Measurements from ENCODE around the gene APAF1. TPM values are rescaled to one million over a fixed set of nuclear protein-coding genes. Genes with fewer than 3 reads are reported as not detected.

APAF1 gene
- total RNA-seq, 1 donor from 2014 or later = 49.2 TPM

DNA sequence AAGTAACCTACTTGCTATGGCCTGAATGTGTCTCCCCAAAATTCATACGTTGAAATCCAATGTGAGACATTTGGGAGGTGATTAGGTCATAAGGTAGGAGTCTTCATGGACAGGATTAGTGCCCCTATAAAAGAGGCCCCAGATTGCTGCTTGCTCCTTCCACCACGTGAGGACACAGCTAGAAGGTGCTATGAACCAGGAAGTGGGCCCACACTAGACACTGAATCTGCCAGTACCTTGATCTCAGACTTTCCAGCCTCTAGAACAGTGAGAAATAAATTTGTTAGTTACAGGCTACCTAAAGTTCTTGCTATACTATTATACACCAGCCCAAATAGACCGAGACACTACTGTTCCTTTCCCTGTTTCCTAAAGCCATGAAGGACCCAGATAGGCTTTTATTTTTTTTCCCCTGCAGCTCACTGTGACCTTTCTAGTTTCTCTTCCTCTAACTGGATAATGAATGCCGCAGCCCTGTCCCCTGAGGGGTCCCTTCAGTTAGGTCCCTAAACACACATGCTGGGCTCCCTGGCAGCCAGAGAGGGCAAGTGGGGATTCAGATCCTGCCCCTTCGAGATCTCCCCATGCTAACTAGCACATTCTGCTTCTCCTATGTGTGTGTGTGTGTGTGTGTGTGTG is 32.3 kb upstream of the APAF1 start:
- TF ChIP-seq EZH2 (IDR thresholded peaks at IDR 0.05; ENCODE audit: insufficient read depth, low read length) = no peak
- TF ChIP-seq, protein P1, sequence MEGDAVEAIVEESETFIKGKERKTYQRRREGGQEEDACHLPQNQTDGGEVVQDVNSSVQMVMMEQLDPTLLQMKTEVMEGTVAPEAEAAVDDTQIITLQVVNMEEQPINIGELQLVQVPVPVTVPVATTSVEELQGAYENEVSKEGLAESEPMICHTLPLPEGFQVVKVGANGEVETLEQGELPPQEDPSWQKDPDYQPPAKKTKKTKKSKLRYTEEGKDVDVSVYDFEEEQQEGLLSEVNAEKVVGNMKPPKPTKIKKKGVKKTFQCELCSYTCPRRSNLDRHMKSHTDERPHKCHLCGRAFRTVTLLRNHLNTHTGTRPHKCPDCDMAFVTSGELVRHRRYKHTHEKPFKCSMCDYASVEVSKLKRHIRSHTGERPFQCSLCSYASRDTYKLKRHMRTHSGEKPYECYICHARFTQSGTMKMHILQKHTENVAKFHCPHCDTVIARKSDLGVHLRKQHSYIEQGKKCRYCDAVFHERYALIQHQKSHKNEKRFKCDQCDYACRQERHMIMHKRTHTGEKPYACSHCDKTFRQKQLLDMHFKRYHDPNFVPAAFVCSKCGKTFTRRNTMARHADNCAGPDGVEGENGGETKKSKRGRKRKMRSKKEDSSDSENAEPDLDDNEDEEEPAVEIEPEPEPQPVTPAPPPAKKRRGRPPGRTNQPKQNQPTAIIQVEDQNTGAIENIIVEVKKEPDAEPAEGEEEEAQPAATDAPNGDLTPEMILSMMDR (IDR thresholded peaks at IDR 0.05; ENCODE audit: insufficient read depth, low read depth, low read length) = no peak
- no peak for DNase-seq (ENCODE audit: low read depth)
- Mint-ChIP-seq H3K27ac (ENCODE audit: unreplicated experiment) (no peak overlapping the region), H3K36me3 (ENCODE audit: low read depth, unreplicated experiment) (peaks cover 8% of the 10 kb centered on the region), H3K9me3 (ENCODE audit: unreplicated experiment) (no peaks in the 10 kb centered on the region), H3K27me3 (ENCODE audit: low read depth, unreplicated experiment) (no peaks in the 10 kb centered on the region), H3K4me1 (ENCODE audit: low read depth, unreplicated experiment) (no peaks in the 10 kb centered on the region), H3K4me3 (ENCODE audit: unreplicated experiment) (no peak overlapping the region)
- no peak for FAIRE-seq
- Histone ChIP-seq H3K27ac (ENCODE audit: low read depth, low read length) (no peak overlapping the region), H3K79me2 (ENCODE audit: insufficient read depth, low read length) (no peaks in the 10 kb centered on the region), H3K4me2 (ENCODE audit: low read length) (no peak overlapping the region), H4K20me1 (ENCODE audit: insufficient read depth, low read length) (no peaks in the 10 kb centered on the region), H3K9me3 (ENCODE audit: insufficient read depth, low read depth, low read length) (no peaks in the 10 kb centered on the region), H2AFZ (ENCODE audit: low read depth, low read length) (no peak overlapping the region), H3K4me3 (ENCODE audit: insufficient read depth, low read depth, low read length) (no peak overlapping the region), H3K9ac (ENCODE audit: low read length) (no peak overlapping the region), H3K27me3 (ENCODE audit: insufficient read depth, low read length) (no peaks in the 10 kb centered on the region), H3K4me1 (ENCODE audit: insufficient read depth, low read length) (no peaks in the 10 kb centered on the region), H3K36me3 (ENCODE audit: insufficient read depth, low read length) (peaks cover 5% of the 10 kb centered on the region)

GRCh38 chr12:98618952-98619351 is 26.1 kb upstream of the APAF1 start:
- Mint-ChIP-seq H3K36me3 (ENCODE audit: low read depth, unreplicated experiment) (peaks cover 7% of the 10 kb centered on the region), H3K27me3 (ENCODE audit: low read depth, unreplicated experiment) (no peaks in the 10 kb centered on the region), H3K4me3 (ENCODE audit: unreplicated experiment) (no peak overlapping the region), H3K27ac (ENCODE audit: unreplicated experiment) (no peak overlapping the region), H3K4me1 (ENCODE audit: low read depth, unreplicated experiment) (no peaks in the 10 kb centered on the region), H3K9me3 (ENCODE audit: unreplicated experiment) (no peaks in the 10 kb centered on the region)
- Histone ChIP-seq H3K9ac (ENCODE audit: low read length) (no peak overlapping the region), H3K4me2 (ENCODE audit: low read length) (no peak overlapping the region), H2AFZ (ENCODE audit: low read depth, low read length) (no peak overlapping the region), H3K27me3 (ENCODE audit: insufficient read depth, low read length) (no peaks in the 10 kb centered on the region), H3K4me1 (ENCODE audit: insufficient read depth, low read length) (no peaks in the 10 kb centered on the region), H3K9me3 (ENCODE audit: insufficient read depth, low read depth, low read length) (no peaks in the 10 kb centered on the region), H3K36me3 (ENCODE audit: insufficient read depth, low read length) (peaks cover 1% of the 10 kb centered on the region), H3K27ac (ENCODE audit: low read depth, low read length) (no peak overlapping the region), H3K79me2 (ENCODE audit: insufficient read depth, low read length) (no peaks in the 10 kb centered on the region), H4K20me1 (ENCODE audit: insufficient read depth, low read length) (peaks cover 4% of the 10 kb centered on the region), H3K4me3 (ENCODE audit: insufficient read depth, low read depth, low read length) (no peak overlapping the region)
- no peak for DNase-seq (ENCODE audit: low read depth)
- no peak for TF ChIP-seq EZH2 (IDR thresholded peaks at IDR 0.05; ENCODE audit: insufficient read depth, low read length)
- TF ChIP-seq, protein P1 (IDR thresholded peaks at IDR 0.05; ENCODE audit: insufficient read depth, low read depth, low read length) = no peak
- FAIRE-seq = peak; percentile 55

DNA sequence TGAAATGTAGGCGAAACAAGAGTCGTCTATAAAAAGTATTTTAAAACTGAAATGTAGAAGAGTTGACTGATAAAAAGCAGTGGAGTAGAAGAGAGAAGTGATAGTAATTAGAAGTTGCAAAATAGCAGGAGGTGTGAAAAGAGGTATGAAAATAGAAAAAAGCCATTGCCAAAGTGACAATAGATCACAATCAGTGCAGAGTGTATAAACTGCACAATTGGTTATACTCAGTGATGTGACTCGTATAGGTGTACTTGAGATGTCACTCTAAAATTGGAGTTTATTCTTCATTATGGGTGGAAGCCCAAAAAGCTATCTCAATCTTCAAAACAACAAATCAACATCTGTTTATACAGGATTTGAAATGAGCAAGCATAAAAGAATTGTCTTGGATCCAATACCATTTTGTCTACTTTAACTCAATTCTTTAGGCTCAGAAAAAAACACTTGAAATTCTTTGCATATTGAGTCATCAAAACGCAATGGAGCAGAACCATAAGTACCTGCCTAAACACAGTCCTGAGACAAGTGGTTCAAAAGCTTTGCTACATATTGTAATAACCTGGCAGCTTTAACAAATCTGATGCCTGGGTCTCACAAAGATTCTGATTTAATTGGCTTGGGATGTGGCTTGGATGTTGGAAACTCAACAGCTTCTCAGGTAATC is 9.3 kb upstream of the APAF1 start:
- FAIRE-seq (no peak), DNase-seq (ENCODE audit: low read depth) (peak; percentile 85)
- H3K4me1 ChIP-seq (ENCODE audit: insufficient read depth, low read length) = peaks cover 8% of the 10 kb centered on the region
- H3K27ac Mint-ChIP-seq (ENCODE audit: unreplicated experiment) = no peak overlapping the region
- H3K4me3 ChIP-seq (ENCODE audit: insufficient read depth, low read depth, low read length) = no peak overlapping the region
- no peaks in the 10 kb centered on the region for H3K9me3 Mint-ChIP-seq (ENCODE audit: unreplicated experiment)
- H3K4me1 Mint-ChIP-seq (ENCODE audit: low read depth, unreplicated experiment) = peaks cover 13% of the 10 kb centered on the region
- H3K27me3 Mint-ChIP-seq (ENCODE audit: low read depth, unreplicated experiment) = no peaks in the 10 kb centered on the region
- peaks cover 7% of the 10 kb centered on the region for H3K36me3 Mint-ChIP-seq (ENCODE audit: low read depth, unreplicated experiment)
- peak overlapping the region; percentile 21 for H3K27ac ChIP-seq (ENCODE audit: low read depth, low read length)
- H3K4me2 ChIP-seq (ENCODE audit: low read length) = peak overlapping the region; percentile 57
- no peaks in the 10 kb centered on the region for H3K9me3 ChIP-seq (ENCODE audit: insufficient read depth, low read depth, low read length)
- no peak overlapping the region for H3K4me3 Mint-ChIP-seq (ENCODE audit: unreplicated experiment)
- no peak for TF ChIP-seq EZH2 (IDR thresholded peaks at IDR 0.05; ENCODE audit: insufficient read depth, low read length)
- TF ChIP-seq, protein P1 (IDR thresholded peaks at IDR 0.05; ENCODE audit: insufficient read depth, low read depth, low read length) = no peak
- H3K79me2 ChIP-seq (ENCODE audit: insufficient read depth, low read length) = peaks cover 78% of the 10 kb centered on the region
- no peak overlapping the region for H2AFZ ChIP-seq (ENCODE audit: low read depth, low read length)
- peaks cover 10% of the 10 kb centered on the region for H3K36me3 ChIP-seq (ENCODE audit: insufficient read depth, low read length)
- H4K20me1 ChIP-seq (ENCODE audit: insufficient read depth, low read length) = peaks cover 49% of the 10 kb centered on the region
- H3K27me3 ChIP-seq (ENCODE audit: insufficient read depth, low read length) = no peaks in the 10 kb centered on the region
- H3K9ac ChIP-seq (ENCODE audit: low read length) = no peak overlapping the region

Measured in astrocyte (in vitro differentiated cells and primary cell).